D341Med (cell line): Measurements from ENCODE around the gene RMDN2.
A peak's percentile ranks its signal among the peaks of the same experiment; 100 is the strongest.

Experiments
- DNase-seq: peaks from one replicate; pipeline ENCODE4 v3.0.0; 2012; ENCODE audit warnings: low spot score

RMDN2 gene

GRCh38 chr2:37925063-37925897 is at the start of gene RMDN2:
RMDN2 (plus strand) TSS chr2:37925287; CDS start chr2:37929278, 3,991 bp downstream.
- peak; percentile 93 for DNase-seq

- no peak for DNase-seq
These were observed 49.6 kb upstream of the RMDN2 start for GRCh38 chr2:37875403-37875906.

- DNase-seq, result no peak
These were observed 48.9 kb upstream of the RMDN2 start for GRCh38 chr2:37876227-37876626.

- peak; percentile 55 for DNase-seq
These were observed 47.4 kb upstream of the RMDN2 start for GRCh38 chr2:37877457-37878315.

- no peak for DNase-seq
These were observed 46.6 kb upstream of the RMDN2 start for GRCh38 chr2:37878536-37878935.

GRCh38 chr2:37880551-37880950 is 44.5 kb upstream of the RMDN2 start:
- no peak for DNase-seq

- no peak for DNase-seq
These were observed 43.7 kb upstream of the RMDN2 start for GRCh38 chr2:37881397-37881796.

GRCh38 chr2:37882036-37882435 is 43.1 kb upstream of the RMDN2 start:
- DNase-seq, result no peak

GRCh38 chr2:37883518-37883917 is 41.6 kb upstream of the RMDN2 start:
- no peak for DNase-seq

- DNase-seq, result no peak
These were observed 39.6 kb upstream of the RMDN2 start for GRCh38 chr2:37885329-37885993.

GRCh38 chr2:37886745-37887144 is 38.3 kb upstream of the RMDN2 start:
- DNase-seq, result no peak

- no peak for DNase-seq
These were observed 37.8 kb upstream of the RMDN2 start for GRCh38 chr2:37887286-37887685.

- DNase-seq, result peak; percentile 79
These were observed 34.1 kb upstream of the RMDN2 start for GRCh38 chr2:37890893-37891495.

- no peak for DNase-seq
These were observed 33.1 kb upstream of the RMDN2 start for GRCh38 chr2:37891846-37892435.

GRCh38 chr2:37892436-37893114 is 32.5 kb upstream of the RMDN2 start:
- no peak for DNase-seq

GRCh38 chr2:37893327-37893726 is 31.8 kb upstream of the RMDN2 start:
- DNase-seq, result no peak

- no peak for DNase-seq
These were observed 31.0 kb upstream of the RMDN2 start for GRCh38 chr2:37894047-37894446.

GRCh38 chr2:37894601-37895000 is 30.5 kb upstream of the RMDN2 start:
- no peak for DNase-seq

- DNase-seq, result no peak
These were observed 29.9 kb upstream of the RMDN2 start for GRCh38 chr2:37895140-37895539.

GRCh38 chr2:37896319-37896718 is 28.8 kb upstream of the RMDN2 start:
- DNase-seq, result no peak

- no peak for DNase-seq
These were observed 27.6 kb upstream of the RMDN2 start for GRCh38 chr2:37897511-37897910.
